ENCODE results near the gene AP1M1.

The AP1M1 gene

DNA sequence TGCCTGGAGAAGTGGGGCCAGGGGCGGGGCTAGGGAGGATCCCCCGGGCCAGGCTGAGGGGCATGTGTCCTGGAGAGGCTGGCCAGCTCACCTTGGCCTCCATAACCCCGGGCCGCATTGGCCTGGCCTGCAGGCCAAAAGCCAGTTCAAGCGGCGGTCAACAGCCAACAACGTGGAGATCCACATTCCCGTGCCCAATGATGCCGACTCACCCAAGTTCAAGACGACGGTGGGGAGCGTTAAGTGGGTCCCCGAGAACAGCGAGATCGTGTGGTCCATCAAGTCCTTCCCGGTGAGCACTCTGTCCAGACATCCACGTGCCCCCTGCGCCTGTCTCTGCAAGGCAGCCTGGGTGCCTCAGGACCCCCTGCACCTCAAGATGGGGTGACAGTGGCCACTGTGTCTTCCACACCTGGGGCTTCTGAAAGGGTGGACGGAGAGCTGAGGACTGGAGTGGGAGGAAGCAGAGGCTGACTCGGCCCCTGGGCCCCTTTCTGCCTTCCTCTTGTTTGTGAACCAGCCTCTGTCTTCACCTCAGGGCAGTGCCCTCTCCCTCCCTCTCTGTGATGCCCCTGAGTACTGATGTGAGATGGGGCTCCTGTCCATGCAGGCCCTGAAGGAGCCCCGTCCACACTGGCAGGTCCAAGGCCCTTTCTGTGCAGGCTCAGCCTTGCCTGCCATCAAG, 31.1 kb downstream of the AP1M1 start:
- no peaks in the 10 kb centered on the region for H3K9me3 ChIP-seq (ENCODE audit: severe bottlenecking)
- ATAC-seq (ENCODE audit: low read depth) (no peak), DNase-seq (ENCODE audit: low spot score) (no peak)
- H3K4me3 ChIP-seq (ENCODE audit: severe bottlenecking): no peak overlapping the region
- H3K4me1 ChIP-seq (ENCODE audit: insufficient read depth, poor library complexity, severe bottlenecking): no peaks in the 10 kb centered on the region
- peaks cover 24% of the 10 kb centered on the region for H3K36me3 ChIP-seq (ENCODE audit: low read depth)
- TF ChIP-seq, protein P1, sequence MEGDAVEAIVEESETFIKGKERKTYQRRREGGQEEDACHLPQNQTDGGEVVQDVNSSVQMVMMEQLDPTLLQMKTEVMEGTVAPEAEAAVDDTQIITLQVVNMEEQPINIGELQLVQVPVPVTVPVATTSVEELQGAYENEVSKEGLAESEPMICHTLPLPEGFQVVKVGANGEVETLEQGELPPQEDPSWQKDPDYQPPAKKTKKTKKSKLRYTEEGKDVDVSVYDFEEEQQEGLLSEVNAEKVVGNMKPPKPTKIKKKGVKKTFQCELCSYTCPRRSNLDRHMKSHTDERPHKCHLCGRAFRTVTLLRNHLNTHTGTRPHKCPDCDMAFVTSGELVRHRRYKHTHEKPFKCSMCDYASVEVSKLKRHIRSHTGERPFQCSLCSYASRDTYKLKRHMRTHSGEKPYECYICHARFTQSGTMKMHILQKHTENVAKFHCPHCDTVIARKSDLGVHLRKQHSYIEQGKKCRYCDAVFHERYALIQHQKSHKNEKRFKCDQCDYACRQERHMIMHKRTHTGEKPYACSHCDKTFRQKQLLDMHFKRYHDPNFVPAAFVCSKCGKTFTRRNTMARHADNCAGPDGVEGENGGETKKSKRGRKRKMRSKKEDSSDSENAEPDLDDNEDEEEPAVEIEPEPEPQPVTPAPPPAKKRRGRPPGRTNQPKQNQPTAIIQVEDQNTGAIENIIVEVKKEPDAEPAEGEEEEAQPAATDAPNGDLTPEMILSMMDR (IDR thresholded peaks at IDR 0.05; ENCODE audit: poor library complexity, severe bottlenecking): no peak
- no peak overlapping the region for H3K27ac ChIP-seq (ENCODE audit: poor library complexity, severe bottlenecking)
- H3K27me3 ChIP-seq (ENCODE audit: insufficient read depth, poor library complexity, severe bottlenecking): no peaks in the 10 kb centered on the region

GRCh38 chr19:16229322-16229641, 31.6 kb downstream of the AP1M1 start:
- no peak overlapping the region for H3K27ac ChIP-seq (ENCODE audit: poor library complexity, severe bottlenecking)
- H3K4me1 ChIP-seq (ENCODE audit: insufficient read depth, poor library complexity, severe bottlenecking): no peaks in the 10 kb centered on the region
- H3K9me3 ChIP-seq (ENCODE audit: severe bottlenecking): no peaks in the 10 kb centered on the region
- ATAC-seq (ENCODE audit: low read depth) (no peak), DNase-seq (ENCODE audit: low spot score) (no peak)
- H3K36me3 ChIP-seq (ENCODE audit: low read depth): peaks cover 24% of the 10 kb centered on the region
- H3K4me3 ChIP-seq (ENCODE audit: severe bottlenecking): no peak overlapping the region
- TF ChIP-seq, protein P1 (IDR thresholded peaks at IDR 0.05; ENCODE audit: poor library complexity, severe bottlenecking): no peak
- H3K27me3 ChIP-seq (ENCODE audit: insufficient read depth, poor library complexity, severe bottlenecking): no peaks in the 10 kb centered on the region

DNA sequence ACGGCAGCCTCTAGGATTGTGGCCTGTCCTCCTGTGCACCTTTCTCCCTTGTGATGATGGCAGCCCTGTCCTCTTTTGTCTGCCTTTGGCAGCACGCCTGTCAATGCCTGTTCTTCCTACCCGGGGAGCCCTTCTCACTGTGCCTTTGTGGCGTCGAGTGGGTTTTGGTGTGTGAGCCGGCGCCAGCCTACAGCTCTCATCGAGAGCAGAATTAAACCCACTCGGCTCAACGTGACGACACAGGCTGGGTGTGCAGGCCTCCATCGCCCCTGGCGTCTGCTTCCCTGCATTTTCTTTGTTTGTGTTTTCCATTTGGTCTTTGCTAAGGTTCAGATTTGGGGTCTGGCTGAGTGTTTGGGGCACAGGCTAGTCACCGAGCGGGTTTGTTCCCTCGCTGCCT, 34.4 kb downstream of the AP1M1 start:
- DNase-seq (ENCODE audit: low spot score) (no peak), ATAC-seq (ENCODE audit: low read depth) (no peak)
- H3K36me3 ChIP-seq (ENCODE audit: low read depth): peaks cover 20% of the 10 kb centered on the region
- H3K27ac ChIP-seq (ENCODE audit: poor library complexity, severe bottlenecking): no peak overlapping the region
- H3K27me3 ChIP-seq (ENCODE audit: insufficient read depth, poor library complexity, severe bottlenecking): no peaks in the 10 kb centered on the region
- TF ChIP-seq, protein P1 (IDR thresholded peaks at IDR 0.05; ENCODE audit: poor library complexity, severe bottlenecking): no peak
- H3K4me3 ChIP-seq (ENCODE audit: severe bottlenecking): no peak overlapping the region
- no peaks in the 10 kb centered on the region for H3K9me3 ChIP-seq (ENCODE audit: severe bottlenecking)
- no peaks in the 10 kb centered on the region for H3K4me1 ChIP-seq (ENCODE audit: insufficient read depth, poor library complexity, severe bottlenecking)

GRCh38 chr19:16232568-16232967, 34.9 kb downstream of the AP1M1 start:
- DNase-seq (ENCODE audit: low spot score) (no peak), ATAC-seq (ENCODE audit: low read depth) (no peak)
- H3K27ac ChIP-seq (ENCODE audit: poor library complexity, severe bottlenecking): no peak overlapping the region
- H3K9me3 ChIP-seq (ENCODE audit: severe bottlenecking): no peaks in the 10 kb centered on the region
- TF ChIP-seq, protein P1 (IDR thresholded peaks at IDR 0.05; ENCODE audit: poor library complexity, severe bottlenecking): no peak
- peaks cover 20% of the 10 kb centered on the region for H3K36me3 ChIP-seq (ENCODE audit: low read depth)
- no peaks in the 10 kb centered on the region for H3K4me1 ChIP-seq (ENCODE audit: insufficient read depth, poor library complexity, severe bottlenecking)
- no peaks in the 10 kb centered on the region for H3K27me3 ChIP-seq (ENCODE audit: insufficient read depth, poor library complexity, severe bottlenecking)
- no peak overlapping the region for H3K4me3 ChIP-seq (ENCODE audit: severe bottlenecking)

DNA sequence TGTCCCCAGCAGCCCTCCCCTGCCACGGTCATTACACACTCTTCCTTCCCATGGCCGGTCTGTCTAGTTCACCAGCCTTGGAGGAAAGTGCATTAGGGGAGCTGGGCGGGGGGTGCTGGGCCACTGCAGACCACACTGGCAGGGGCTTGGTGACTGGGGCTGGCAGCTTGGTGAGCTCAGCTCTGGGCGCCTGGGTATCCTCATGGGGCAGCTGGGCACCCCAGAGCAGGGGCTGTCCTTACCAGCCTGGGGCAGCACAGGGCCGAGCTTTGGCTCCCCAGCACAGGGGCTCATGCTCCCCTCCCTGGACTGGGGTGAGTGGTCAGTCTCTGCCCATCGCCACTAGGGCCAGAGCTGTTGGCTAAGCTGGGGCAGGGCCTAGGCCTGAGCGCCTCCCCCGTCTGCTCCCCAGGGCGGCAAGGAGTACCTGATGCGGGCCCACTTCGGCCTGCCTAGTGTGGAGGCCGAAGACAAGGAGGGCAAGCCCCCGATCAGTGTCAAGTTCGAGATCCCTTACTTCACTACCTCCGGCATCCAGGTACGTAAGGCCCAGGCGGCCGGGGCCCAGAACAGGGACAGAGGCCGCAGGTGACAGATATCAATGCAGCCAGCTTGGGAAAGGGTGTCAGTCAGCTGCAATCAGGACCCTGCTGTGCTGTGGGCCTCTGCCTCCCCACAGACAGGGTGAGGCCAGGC, 35.5 kb downstream of the AP1M1 start:
- no peaks in the 10 kb centered on the region for H3K4me1 ChIP-seq (ENCODE audit: insufficient read depth, poor library complexity, severe bottlenecking)
- H3K36me3 ChIP-seq (ENCODE audit: low read depth): peaks cover 13% of the 10 kb centered on the region
- no peaks in the 10 kb centered on the region for H3K27me3 ChIP-seq (ENCODE audit: insufficient read depth, poor library complexity, severe bottlenecking)
- H3K27ac ChIP-seq (ENCODE audit: poor library complexity, severe bottlenecking): no peak overlapping the region
- no peak overlapping the region for H3K4me3 ChIP-seq (ENCODE audit: severe bottlenecking)
- no peaks in the 10 kb centered on the region for H3K9me3 ChIP-seq (ENCODE audit: severe bottlenecking)
- TF ChIP-seq, protein P1 (IDR thresholded peaks at IDR 0.05; ENCODE audit: poor library complexity, severe bottlenecking): no peak
- DNase-seq (ENCODE audit: low spot score) (no peak), ATAC-seq (ENCODE audit: low read depth) (no peak)

All from RWPE2 (cell line).